Astrocyte of the cerebellum (primary cell): Measurements from ENCODE around the gene PTPN18.

ENCODE experiments used
- DNase-seq: peaks from one replicate; pipeline ENCODE4 v3.0.0-alpha.2; 2011; ENCODE audit warnings: low read depth
- H3K4me3 ChIP-seq: 2 replicates; pipeline ENCODE4 v1.5.1; 2011; ENCODE audit warnings: mild to moderate bottlenecking, low read depth, low read length, moderate library complexity
- in situ Hi-C: cut with HindIII; loops from 2 replicates; pipeline ENCODE4 v1.10.0; 2017; ENCODE audit warnings: low sequenced_read_pairs
- TF ChIP-seq, protein P1 (sequence below): IDR thresholded peaks from 2 replicates; pipeline ENCODE4 v1.5.1; 2012; ENCODE audit warnings: low read length, low read depth, moderate library complexity, mild to moderate bottlenecking; ENCODE audit errors: missing control alignments

Gene PTPN18

DNA sequence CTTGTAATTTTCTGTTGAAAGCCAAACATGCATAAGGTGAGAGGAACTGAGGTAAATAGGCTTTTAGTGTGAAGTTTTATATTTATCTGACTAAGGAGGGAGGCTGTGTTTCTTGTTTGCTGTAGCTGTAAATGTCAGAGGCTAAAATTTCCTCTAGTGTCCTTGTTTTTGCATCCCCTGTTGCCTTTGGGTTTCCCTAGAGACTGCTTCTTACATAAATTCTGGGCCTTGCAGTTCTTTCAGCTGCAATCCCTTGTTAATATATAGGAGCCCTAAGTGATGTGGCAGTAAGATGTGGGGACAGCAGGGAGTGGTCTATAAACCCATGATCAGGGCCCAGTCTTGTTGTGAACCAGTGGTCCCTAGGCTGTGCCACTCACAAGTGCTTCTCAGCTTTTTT is 20.6 kb upstream of the PTPN18 start:
- H3K4me3 ChIP-seq = no peak overlapping the region
- no peak for DNase-seq
- TF ChIP-seq, protein P1, sequence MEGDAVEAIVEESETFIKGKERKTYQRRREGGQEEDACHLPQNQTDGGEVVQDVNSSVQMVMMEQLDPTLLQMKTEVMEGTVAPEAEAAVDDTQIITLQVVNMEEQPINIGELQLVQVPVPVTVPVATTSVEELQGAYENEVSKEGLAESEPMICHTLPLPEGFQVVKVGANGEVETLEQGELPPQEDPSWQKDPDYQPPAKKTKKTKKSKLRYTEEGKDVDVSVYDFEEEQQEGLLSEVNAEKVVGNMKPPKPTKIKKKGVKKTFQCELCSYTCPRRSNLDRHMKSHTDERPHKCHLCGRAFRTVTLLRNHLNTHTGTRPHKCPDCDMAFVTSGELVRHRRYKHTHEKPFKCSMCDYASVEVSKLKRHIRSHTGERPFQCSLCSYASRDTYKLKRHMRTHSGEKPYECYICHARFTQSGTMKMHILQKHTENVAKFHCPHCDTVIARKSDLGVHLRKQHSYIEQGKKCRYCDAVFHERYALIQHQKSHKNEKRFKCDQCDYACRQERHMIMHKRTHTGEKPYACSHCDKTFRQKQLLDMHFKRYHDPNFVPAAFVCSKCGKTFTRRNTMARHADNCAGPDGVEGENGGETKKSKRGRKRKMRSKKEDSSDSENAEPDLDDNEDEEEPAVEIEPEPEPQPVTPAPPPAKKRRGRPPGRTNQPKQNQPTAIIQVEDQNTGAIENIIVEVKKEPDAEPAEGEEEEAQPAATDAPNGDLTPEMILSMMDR = no peak
- in situ Hi-C loops = no loop called here

DNA sequence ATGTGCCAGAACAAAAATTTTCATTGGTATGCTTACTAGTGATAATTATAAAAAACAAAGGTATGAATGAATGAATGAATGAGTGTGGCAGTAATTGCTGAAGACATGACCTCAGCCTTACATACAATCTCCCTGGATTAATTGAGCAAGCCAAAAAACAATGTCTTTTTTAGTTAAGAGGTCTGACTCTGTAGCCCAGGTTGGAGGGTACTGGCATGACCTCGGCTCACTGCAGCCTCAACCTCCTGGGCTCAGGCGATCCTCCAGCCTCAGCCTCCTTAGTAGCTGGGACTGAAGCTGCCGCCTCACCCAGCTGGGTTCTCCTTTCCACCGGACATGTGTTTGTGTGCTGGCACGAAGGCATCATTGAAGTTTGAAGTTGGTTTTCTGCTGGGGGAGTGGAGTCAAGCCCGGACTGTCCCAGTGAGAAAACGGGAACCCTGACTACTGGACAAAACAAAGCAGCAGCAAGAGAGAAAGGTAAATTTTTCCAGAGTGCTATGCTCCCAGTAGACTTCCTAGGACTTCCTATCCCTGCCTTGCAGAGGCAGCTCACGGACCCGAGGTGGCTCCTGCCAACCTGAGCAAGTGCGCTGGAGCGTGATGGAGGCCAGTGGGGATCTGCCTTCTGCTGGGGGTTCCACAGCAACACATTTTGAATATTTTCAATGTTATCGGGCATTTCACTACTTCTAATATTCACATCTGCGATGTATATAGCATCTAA is 19.5 kb upstream of the PTPN18 start:
- DNase-seq = no peak
- TF ChIP-seq, protein P1 = no peak
- in situ Hi-C loops = no loop called here
- no peak overlapping the region for H3K4me3 ChIP-seq

DNA sequence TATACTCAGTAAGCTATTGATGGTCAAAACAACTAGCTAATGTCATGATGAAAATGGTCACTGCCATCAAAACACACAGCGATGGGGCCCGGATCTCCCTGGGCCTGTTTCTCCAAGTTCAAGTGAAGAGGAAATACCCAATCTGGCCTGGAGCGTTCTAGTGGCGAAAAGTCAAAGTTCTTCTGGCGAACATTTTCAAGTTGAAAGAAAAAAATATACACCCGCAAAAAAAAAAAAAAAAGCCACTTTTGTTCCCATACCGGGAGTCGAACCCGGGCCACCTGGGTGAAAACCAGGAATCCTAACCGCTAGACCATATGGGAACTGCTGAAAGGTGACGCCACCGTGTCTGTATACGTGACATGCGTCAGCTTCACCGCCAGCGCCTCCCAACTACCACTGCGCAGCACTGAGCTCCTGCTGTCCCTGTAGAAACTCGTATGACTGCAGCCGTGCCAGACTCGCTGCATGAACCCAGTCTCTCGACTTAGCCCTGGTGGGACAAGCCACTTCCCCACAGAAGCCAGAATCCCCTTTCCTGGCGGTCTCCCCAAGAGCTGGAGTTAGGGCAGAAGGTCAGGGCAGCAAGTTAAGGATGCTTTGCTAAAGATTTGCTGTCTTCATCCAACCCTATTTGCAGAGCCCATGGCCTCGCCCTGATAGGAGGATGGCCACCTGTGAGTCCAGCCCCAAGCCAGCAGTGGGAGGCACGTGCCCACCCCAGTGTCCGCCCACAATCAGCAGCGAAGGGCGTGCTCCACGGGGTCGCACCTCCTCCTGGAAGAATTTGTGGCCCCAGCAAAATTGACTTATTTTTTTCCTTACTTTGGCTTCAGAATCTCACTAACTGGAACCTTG is 18.8 kb upstream of the PTPN18 start:
- in situ Hi-C loops = no loop called here
- TF ChIP-seq, protein P1 = no peak
- peak; percentile 47 for DNase-seq
- H3K4me3 ChIP-seq = peak overlapping the region; percentile 36

DNA sequence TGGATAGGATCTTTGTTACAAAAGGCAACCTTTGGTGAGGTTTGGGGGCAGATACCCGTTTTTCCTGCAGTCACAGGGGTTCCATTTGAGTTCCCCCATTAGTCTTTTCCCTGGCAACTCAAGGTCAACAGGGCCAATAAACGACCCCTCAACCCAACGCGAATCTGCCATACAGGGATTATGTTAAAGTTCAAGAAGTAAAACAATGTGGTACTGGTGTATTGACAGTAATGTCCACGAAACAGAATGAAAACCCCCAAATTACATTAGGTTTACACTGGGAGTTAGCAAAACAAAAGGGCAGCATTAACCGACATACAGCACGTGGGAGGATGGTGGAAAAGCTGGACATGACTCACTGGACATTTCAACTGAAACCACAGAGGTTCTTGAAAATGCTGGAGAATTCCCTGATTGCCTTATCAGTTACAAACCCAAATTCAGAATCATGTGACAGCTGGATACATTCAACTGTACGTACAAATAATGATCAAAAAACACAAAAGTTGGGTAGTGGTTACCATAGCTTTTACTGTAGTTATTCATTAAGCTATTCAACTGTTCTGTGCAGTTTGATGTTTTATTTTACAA is 18.0 kb upstream of the PTPN18 start:
- peak overlapping the region; percentile 36 for H3K4me3 ChIP-seq
- TF ChIP-seq, protein P1 = no peak
- in situ Hi-C loops = no loop called here
- peak; percentile 36 for DNase-seq

DNA sequence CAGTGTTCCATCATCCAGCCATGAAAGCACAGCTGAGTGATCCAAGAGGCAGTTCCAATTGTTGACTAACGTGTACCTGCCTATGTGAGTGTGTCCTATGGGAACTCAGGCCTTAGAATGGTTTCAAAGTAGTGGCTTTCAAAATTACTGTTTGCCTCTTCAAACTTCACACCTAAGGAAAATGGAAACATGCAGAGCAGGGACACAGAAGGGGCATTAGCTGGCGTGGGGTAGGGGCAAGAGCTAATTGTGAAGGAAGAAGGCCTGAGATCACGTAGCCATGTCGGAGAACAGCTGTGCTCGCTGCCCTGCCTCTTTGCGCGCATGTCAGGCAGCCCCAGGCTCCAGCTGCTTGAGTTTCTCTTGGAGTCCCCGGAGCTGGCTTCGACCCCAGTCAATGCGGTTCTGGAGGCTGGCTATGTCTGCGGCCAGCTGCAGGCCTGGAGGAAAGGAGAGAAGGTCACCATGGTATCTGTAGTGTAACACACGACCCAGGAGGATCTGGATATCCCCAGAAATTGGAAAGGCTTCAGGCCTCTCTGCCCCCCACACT is 17.0 kb upstream of the PTPN18 start:
- DNase-seq = no peak
- in situ Hi-C loops = no loop called here
- no peak overlapping the region for H3K4me3 ChIP-seq
- TF ChIP-seq, protein P1 = no peak

DNA sequence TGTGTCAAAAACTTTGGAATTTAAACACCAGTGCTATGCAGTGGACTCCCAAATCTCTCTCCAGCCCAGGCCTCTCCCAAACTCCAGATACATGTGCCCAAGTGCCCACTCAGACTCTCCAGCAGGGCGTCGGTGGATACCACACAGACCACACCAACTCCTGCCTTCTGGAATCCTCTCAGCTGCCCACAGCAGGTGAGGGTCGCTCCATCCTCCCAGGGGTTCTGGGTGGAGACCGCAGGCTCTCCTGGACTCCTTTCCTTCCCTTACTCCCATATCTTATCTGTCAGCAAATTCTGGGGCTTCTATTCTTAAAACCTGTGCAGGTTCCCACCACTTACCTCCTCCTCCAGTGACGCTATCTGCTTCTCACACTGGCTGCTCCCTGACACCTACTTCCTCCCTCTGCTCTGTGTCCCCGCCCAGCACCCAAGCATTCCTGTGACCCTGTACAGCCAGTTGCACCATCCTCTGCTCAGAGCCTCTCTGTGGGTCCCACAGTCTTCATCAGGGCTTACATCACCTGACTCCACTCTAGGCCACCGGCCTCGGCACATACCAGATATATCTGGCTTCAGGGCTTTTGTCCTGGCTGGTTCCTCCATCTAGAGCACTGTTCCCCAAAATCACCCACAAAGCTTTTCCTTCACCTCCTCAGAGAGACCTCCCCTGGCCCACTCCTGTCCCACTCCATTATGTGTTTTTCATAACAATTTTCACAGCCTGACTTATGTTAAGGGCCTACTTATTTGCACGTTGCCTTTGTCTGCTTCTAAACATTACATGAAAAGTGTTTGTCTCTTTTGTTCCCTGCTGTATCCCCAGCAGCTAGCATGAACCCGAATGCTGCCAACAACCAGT is 15.7 kb upstream of the PTPN18 start:
- in situ Hi-C loops = no loop called here
- DNase-seq = no peak
- TF ChIP-seq, protein P1 = no peak
- H3K4me3 ChIP-seq = no peak overlapping the region
